A673 (cell line): ENCODE data around the gene GABRG3. TPM values are rescaled to one million over a fixed set of nuclear protein-coding genes. Genes with fewer than 3 reads are reported as not detected.

Experiments
- BruUV-seq: library from RNA; stranded (reverse); fragments of 400-500 nt; replicated peaks from 2 replicates; lab custom pipeline; 2021; lab: Mats Ljungman, UMichigan
- CTCF ChIA-PET: fragments of 300-600 bp; sonication (Branson Sonifier 250); formaldehyde crosslinking; loops from one replicate; lab custom pipeline; 2022; ENCODE audit warnings: antibody characterized with exemption; lab: Charles Lee
- POLR2A ChIA-PET: fragments of 300-600 bp; sonication (Branson Sonifier 250); formaldehyde crosslinking; loops from one replicate; lab custom pipeline; 2022; ENCODE audit warnings: antibody characterized with exemption; ENCODE audit not compliant: low non-redundant PET; lab: Charles Lee
- DNase-seq: peaks from one replicate; pipeline ENCODE4 v3.0.0-alpha.2; 2015; ENCODE audit warnings: low spot score
- H3K27ac ChIP-seq: fragments of 200-600 bp; sonication (generic); 2 replicates; pipeline ENCODE4 v1.5.1; 2016; ENCODE audit warnings: mixed run types, low read depth, mild to moderate bottlenecking, mixed read lengths, antibody characterized with exemption, low read length; ENCODE audit not compliant: poor library complexity, severe bottlenecking
- H3K27me3 ChIP-seq: fragments of 200-600 bp; sonication (generic); replicated peaks from 2 replicates; pipeline ENCODE4 v1.6.1; 2017; ENCODE audit warnings: mixed run types, low read depth, mild to moderate bottlenecking, mixed read lengths, antibody characterized with exemption, low read length; ENCODE audit not compliant: insufficient read depth, poor library complexity
- H3K36me3 ChIP-seq: fragments of 200-600 bp; sonication (generic); 2 replicates; pipeline ENCODE4 v1.6.1; 2016; ENCODE audit warnings: mixed run types, mild to moderate bottlenecking, mixed read lengths, antibody characterized with exemption, low read length; ENCODE audit not compliant: insufficient read depth, poor library complexity, severe bottlenecking
- H3K4me1 ChIP-seq: fragments of 200-600 bp; sonication (generic); 2 replicates; pipeline ENCODE4 v1.6.1; 2017; ENCODE audit warnings: mixed run types, mild to moderate bottlenecking, mixed read lengths, antibody characterized with exemption, low read length; ENCODE audit not compliant: insufficient read depth, poor library complexity, severe bottlenecking
- H3K4me3 ChIP-seq: fragments of 200-600 bp; sonication (generic); 2 replicates; pipeline ENCODE4 v1.5.1; 2016; ENCODE audit warnings: low read depth, mixed run types, mild to moderate bottlenecking, mixed read lengths, low read length; ENCODE audit not compliant: poor library complexity, severe bottlenecking
- H3K9me3 ChIP-seq: fragments of 200-600 bp; sonication (generic); 2 replicates; pipeline ENCODE4 v1.6.1; 2016; ENCODE audit warnings: mixed run types, low read depth, mild to moderate bottlenecking, mixed read lengths, antibody characterized with exemption, low read length; ENCODE audit not compliant: poor library complexity, severe bottlenecking
- EZH2 ChIP-seq: fragments of 200-600 bp; sonication (generic); IDR thresholded peaks from 2 replicates; pipeline ENCODE4 v1.6.1; 2017; ENCODE audit warnings: borderline replicate concordance, low read depth, mild to moderate bottlenecking, mixed read lengths, antibody characterized with exemption, low read length; ENCODE audit not compliant: poor library complexity, severe bottlenecking
- intact Hi-C: fragments of 100-400 bp; cut with micrococcal nuclease; formaldehyde crosslinking; loops from one replicate; pipeline ENCODE4 v1.10.0; 2022; ENCODE audit not compliant: unreplicated experiment
- total RNA-seq: library from RNA; stranded (reverse); gene quantifications from 2 replicates; pipeline ENCODE4 v1.2.3, GENCODE V29; 2021
- TF ChIP-seq, protein P1 (sequence below): fragments of 300-800, 200-600 bp; sonication (generic); conservative IDR thresholded peaks from 2 replicates; pipeline ENCODE4 v1.5.1; 2017; ENCODE audit warnings: low read depth, mild to moderate bottlenecking, antibody characterized with exemption, low read length, moderate library complexity, mixed read lengths

Gene GABRG3
- total RNA-seq, 1 experiment from 2014 or later = not detected

DNA sequence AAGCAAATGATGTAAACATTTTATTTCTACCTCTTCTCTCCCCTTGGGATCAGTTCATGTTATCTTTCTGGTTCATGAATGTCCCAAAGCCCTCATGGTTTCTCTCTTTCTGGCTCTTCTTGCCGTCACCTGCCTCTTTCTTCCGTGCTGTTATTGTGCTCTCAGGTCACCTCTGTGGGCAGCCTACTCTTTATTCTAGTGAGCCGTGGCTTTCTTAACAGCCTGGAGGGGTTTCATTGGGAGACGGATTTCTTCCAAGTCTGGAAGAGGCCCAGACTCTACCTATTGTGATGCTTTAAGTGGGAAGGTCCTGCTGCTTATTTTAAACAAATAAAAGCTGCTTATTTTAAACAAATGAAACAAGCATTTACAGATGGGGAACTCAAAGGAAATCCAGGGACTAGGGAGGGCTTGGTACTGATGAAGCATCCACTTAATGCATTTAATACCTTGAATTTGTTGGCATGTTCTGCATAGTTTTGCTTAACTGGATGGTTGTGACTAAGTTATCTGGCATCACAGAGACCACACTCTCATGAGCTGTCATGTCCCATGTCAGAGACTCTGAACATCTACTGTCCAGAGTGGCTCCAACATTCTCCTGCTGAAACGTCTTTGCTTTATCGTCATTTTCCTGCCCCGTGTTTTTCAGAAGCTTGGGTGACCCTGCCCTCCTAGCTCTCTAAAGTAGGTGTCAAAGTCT lies 443.3 kb downstream of the GABRG3 start:
- POLR2A ChIA-PET = no interaction called here
- peaks cover 48% of the 10 kb centered on the region for H3K9me3 ChIP-seq
- H3K27ac ChIP-seq = no peak overlapping the region
- no peaks in the 10 kb centered on the region for H3K4me1 ChIP-seq
- CTCF ChIA-PET = no interaction called here
- intact Hi-C loops = no loop called here
- H3K27me3 ChIP-seq = no peaks in the 10 kb centered on the region
- TF ChIP-seq, protein P1, sequence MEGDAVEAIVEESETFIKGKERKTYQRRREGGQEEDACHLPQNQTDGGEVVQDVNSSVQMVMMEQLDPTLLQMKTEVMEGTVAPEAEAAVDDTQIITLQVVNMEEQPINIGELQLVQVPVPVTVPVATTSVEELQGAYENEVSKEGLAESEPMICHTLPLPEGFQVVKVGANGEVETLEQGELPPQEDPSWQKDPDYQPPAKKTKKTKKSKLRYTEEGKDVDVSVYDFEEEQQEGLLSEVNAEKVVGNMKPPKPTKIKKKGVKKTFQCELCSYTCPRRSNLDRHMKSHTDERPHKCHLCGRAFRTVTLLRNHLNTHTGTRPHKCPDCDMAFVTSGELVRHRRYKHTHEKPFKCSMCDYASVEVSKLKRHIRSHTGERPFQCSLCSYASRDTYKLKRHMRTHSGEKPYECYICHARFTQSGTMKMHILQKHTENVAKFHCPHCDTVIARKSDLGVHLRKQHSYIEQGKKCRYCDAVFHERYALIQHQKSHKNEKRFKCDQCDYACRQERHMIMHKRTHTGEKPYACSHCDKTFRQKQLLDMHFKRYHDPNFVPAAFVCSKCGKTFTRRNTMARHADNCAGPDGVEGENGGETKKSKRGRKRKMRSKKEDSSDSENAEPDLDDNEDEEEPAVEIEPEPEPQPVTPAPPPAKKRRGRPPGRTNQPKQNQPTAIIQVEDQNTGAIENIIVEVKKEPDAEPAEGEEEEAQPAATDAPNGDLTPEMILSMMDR = no peak
- TF ChIP-seq EZH2 = no peak
- no TSS peak for BruUV-seq
- H3K36me3 ChIP-seq = no peaks in the 10 kb centered on the region
- H3K4me3 ChIP-seq = no peak overlapping the region
- no peak for DNase-seq

DNA sequence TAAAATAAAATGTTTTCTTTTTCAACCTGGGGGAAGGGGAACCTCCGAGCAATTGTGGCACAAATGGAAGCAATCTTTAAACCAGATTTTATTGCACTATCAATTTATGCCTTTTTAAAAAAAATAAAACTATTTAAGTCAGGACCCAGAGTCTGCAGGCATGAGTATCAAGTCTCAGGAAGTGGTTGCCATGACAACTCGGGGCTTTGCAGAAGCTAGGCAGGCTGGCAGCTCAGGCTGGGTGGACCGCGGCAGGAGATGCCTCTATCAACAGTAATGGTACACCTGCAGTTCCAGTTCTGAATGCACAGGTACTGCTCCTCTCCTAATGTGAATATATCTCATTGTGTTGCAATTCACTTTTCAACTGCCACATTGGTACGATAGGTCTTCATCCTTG lies 447.7 kb downstream of the GABRG3 start:
- ChIA-PET POLR2A (no interaction called here), CTCF (no interaction called here)
- H3K9me3 ChIP-seq = peaks cover 45% of the 10 kb centered on the region
- H3K36me3 ChIP-seq = no peaks in the 10 kb centered on the region
- no TSS peak for BruUV-seq
- TF ChIP-seq EZH2 = no peak
- TF ChIP-seq, protein P1 = no peak
- DNase-seq = no peak
- H3K27ac ChIP-seq = no peak overlapping the region
- H3K27me3 ChIP-seq = no peaks in the 10 kb centered on the region
- no peaks in the 10 kb centered on the region for H3K4me1 ChIP-seq
- H3K4me3 ChIP-seq = no peak overlapping the region
- intact Hi-C loops = no loop called here

DNA sequence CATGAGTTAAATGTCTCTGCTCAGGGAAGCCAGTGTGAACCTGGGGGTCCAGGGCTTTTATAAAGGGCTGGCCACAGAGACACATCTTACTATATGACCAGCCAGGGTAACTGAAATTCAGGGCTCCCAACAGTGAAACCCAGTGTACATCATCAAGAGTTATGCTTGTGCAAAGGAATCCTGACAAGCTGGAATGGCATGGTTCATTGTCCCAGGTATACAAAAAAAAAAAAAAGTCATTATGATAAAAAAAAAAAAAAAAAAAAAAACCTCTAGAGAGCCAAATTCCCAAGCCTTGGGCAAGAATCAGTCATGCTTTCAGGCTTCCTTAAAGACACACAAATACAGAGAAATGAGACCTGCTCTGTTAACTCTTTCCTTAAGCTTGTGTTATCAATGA lies 452.0 kb downstream of the GABRG3 start:
- Histone ChIP-seq H3K27ac (no peak overlapping the region), H3K27me3 (no peaks in the 10 kb centered on the region), H3K4me1 (no peaks in the 10 kb centered on the region), H3K9me3 (peaks cover 43% of the 10 kb centered on the region), H3K4me3 (no peak overlapping the region), H3K36me3 (no peaks in the 10 kb centered on the region)
- BruUV-seq = no TSS peak
- DNase-seq = no peak
- ChIA-PET CTCF (no interaction called here), POLR2A (no interaction called here)
- intact Hi-C loops = no loop called here
- no peak for TF ChIP-seq EZH2
- TF ChIP-seq, protein P1 = no peak
